Stimulated activated CD4-positive, alpha-beta T cell treated with anti-CD3 and anti-CD28 coated beads, Interleukin-1b, Interleukin-23, amount 100 ng/mL, for 24 hours (primary cell): ENCODE measurements around the gene ACTRT2.

ENCODE experiments used
- DNase-seq, 4 experiments: peaks; one replicate each; pipeline ENCODE4 v3.0.0-alpha.2; 2020; ENCODE audit warnings: low read depth in 4 of 4, low spot score in 1 of 4

Gene ACTRT2

DNA sequence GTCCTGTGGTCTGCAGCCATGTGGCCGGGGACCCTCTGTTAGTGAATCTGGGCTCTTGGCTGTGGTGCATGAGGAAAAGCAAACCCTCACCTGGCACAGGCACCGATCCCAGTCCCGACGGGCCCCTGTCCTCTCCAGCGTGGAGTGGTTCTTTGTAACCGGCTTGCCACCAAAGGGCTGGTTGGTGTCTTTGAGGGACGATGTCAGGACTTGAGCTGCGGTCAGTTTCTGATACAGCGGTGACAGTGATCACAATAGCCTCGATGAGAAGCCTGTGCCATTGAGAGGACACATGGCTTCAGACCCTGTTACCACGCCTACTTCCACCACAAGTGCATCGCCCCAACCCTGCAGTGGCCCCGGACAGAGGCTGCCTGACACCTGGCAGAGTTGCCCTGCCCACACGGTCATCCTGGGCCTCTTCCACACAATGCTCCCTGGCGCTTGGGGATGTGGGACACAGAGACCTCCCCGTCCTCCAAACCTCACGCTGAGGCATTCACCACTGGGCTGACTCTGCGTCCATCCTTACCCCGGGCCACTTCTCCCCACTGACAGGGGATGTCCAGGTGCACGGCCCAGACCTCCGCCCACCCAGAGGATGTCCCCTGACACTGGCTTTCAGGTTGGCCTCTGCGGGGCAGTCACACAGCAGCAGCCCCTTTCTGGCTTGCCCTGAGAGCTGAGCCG, 18.8 kb upstream of the ACTRT2 start:
- DNase-seq, result no peak

DNA sequence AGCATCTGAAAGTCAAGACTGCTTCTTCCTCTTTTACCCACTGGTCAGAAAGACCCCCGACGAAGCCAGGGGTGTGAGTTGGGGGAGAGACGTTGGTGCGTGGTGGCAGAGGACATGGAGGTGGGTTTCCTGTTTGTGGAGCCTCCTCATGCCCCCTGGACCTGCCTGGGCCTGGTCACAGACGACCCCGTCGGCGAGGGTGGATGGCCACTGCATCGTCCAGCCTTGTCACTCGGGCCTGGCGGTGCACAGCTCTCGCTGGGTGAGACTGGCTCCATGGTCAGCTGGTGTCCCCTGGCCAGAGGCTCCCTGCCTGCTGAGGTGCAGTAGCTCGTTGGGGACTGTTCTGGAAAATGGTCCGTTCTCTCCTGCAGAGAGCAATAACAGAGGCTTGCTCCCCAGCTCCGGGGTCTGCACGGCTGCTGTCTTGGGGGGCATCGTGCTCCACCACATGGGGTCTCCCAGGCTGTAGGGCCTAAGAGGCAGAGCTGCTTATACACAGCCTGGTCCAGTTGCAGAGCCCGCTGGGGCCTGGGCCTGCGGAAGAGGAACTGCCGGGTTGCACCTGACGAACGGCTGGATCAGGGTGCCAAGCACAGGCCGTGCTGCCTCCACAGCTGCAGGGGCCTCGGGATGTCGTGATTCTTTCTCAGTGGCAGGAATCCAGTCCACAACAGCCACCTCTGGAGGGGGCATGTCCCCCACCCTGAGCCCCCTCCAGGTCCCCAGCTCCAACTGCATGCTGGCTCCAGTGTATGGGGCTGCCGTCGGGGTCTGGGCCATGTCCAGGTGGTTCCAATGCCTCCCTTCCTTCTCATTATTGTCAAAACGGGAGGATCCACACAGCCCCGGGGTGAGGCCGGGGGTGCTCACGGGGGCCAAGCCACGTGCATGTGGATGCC, 18.0 kb upstream of the ACTRT2 start:
- DNase-seq, result no peak

GRCh38 chr1:3003941-3004270, 17.4 kb upstream of the ACTRT2 start:
- no peak for DNase-seq

- no peak for DNase-seq
Measured at GRCh38 chr1:3004285-3005205, 16.7 kb upstream of the ACTRT2 start.

GRCh38 chr1:3005771-3006170, 15.5 kb upstream of the ACTRT2 start:
- DNase-seq, result no peak

- no peak for DNase-seq
Measured at GRCh38 chr1:3007298-3008147, 13.7 kb upstream of the ACTRT2 start.

DNA sequence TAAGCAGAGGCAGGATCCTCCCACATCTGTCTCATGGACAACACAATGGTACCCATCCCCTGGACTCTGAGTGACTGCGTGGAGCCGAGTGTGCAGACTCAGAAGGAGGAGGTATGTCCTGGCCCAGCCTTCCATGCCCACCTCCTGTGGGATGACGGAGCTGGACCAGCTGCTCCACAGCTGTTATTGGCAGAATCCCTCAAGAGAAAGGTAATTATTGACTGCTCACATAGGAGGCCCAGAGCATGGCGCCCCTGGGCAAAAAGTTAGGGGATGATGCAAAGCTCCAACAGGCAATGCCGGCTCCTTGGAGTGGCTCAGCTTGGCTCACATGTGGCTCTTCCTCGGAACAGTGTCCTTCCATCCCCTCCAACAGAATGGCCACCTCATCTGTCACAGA, 12.2 kb upstream of the ACTRT2 start:
- DNase-seq, result no peak

- no peak for DNase-seq
Measured at GRCh38 chr1:3009556-3009955, 11.7 kb upstream of the ACTRT2 start.

DNA sequence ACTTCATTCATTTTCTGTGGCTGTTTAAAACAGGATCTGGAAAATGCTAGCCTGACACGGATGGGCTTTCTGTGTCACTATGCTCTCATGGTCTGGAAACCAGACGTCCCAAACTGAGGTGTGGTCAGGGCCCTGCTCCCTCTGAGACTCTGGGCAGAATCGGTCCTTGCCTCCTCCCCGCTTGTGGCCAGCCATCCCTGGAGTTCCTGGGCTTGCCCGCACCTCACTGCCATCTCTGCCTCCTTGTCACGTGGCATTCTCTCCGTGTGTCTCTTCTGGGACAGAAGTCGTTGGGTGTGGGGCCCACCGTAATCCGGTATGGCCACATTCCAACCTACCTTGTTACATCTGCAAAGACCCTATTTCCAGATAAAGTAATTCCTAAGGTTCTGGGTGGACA, 10.1 kb upstream of the ACTRT2 start:
- no peak for DNase-seq

DNA sequence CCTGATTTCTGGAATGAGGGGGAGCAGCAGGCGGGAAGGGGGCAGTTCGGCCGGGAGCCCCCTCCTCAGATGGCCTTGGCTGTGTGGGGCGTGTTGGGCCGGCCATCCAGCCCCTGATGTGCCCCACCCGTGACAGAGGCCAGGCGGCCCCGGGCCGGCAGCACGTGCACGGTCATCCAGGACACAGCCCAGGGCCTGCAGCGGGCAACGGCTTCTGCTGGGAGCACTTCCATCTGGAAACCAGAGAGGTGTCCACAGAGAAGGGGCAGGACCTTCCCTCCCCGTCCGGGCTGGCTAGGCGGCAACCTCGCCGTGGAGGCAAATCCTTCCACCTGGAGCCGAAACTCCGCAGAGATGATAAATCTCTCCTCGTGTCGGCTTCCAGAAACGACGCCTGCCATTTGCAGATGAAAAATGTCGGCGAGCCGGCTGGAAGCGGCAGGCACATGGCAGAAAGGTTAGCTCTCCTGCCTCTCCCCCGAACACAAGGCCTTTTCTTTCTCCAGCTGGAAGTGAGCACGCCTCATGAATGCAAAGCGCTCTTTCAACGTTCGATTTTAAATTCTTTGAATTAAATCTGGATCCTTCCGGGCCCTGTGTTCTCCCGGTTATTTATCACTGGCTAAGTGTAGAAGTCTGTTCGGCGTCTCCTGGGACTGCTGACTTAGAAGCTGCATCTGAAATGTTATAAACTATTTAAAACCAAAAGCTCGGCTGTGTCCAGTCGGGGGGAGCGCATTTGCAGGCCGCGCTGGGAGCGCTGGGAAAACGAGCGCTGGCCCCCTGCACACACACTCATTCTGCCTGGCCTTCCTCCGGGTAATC, 9.4 kb upstream of the ACTRT2 start:
- no peak for DNase-seq

- DNase-seq, result peak in 3 of 4 experiments; percentile 27 to 42 (median 40)
Measured at GRCh38 chr1:3012456-3013291, 8.6 kb upstream of the ACTRT2 start.

- no peak for DNase-seq
Measured at GRCh38 chr1:3013371-3014049, 7.8 kb upstream of the ACTRT2 start.

- no peak for DNase-seq
Measured at GRCh38 chr1:3014050-3014440, 7.2 kb upstream of the ACTRT2 start.

- no peak for DNase-seq
Measured at GRCh38 chr1:3014443-3015268, 6.6 kb upstream of the ACTRT2 start.

GRCh38 chr1:3015269-3015635, 6.0 kb upstream of the ACTRT2 start:
- DNase-seq, result no peak

DNA sequence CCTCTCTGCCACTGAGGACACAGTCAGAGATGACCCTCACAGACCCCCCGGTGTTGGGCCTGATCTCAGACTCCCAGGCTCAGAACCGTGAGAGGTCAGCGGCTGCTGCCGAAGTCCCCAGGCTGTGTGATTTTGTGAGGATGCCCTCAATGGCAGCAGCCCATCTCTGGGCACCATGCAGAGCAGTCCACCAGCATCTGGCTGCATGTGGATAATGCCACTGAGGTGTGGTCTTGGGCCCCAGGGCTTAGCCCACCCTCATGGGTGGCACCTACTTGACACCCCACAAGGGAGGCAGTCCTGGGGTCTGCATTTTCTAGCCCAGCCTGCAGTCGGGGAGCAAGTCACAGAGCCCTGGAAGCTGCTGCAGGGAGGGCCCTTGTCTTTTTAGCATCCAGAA, 5.5 kb upstream of the ACTRT2 start:
- no peak for DNase-seq

DNA sequence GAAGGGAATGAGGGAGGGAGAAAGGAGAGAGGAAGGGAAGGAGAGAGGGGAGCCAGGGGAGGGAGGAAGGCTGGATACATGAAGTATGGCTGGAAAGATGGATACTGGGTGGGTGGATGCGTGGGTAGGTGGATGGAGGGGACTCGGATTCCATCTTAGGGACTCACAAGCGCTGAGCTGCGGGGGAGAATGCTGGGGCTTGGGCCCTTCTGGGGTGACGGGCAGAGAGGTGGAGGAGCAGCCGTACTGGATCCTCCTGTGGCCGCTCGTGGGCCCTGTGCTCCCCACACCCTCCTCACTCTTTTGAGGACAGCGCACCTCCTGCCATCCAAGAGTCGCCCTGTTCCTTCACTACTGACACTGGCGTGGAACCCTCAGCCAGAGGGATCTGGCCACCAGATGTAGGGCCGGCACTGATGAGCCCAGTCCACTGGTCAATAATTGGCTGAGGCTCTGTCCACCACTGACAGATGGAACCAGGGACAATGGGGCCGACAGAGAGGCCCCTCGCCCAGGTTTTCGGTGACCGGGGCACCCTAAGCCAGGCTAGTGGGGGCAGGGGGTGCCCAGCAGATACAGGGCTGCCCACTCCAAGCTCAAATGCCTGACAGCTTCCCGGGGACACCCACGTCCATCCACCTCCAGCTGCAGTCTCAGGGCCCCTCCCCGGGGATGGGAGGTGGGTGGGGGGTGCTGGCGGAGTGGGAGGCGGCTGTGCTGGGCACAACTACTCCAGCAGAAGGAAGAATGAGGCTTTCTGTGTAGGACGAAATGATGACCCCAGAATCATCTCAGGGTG, 4.4 kb upstream of the ACTRT2 start:
- no peak for DNase-seq
